Calu3 (cell line): ENCODE results near the gene CPEB3. TPM values are rescaled to one million over a fixed set of nuclear protein-coding genes. Genes with fewer than 3 reads are reported as not detected.

Experiments
- BruUV-seq: library from RNA; stranded (reverse); fragments of 400-500 nt; replicated peaks from 2 replicates; lab custom pipeline; 2021; lab: Mats Ljungman, UMichigan
- CTCF ChIA-PET: fragments of 300-600 bp; sonication (Branson Sonifier 250); formaldehyde crosslinking; loops from one replicate; lab custom pipeline; 2022; ENCODE audit warnings: antibody characterized with exemption; lab: Charles Lee
- DNase-seq: peaks from one replicate; pipeline ENCODE4 v3.0.0; 2022
- H3K27ac Mint-ChIP-seq: one replicate; pipeline ENCODE4 v1.8.0; 2022; ENCODE audit warnings: mixed read lengths; ENCODE audit not compliant: unreplicated experiment
- H3K27me3 Mint-ChIP-seq: one replicate; pipeline ENCODE4 v1.8.0; 2022; ENCODE audit warnings: mixed read lengths; ENCODE audit not compliant: unreplicated experiment
- H3K36me3 Mint-ChIP-seq: one replicate; pipeline ENCODE4 v1.8.0; 2022; ENCODE audit warnings: mild to moderate bottlenecking, moderate library complexity, mixed read lengths; ENCODE audit not compliant: insufficient read depth, unreplicated experiment
- H3K4me1 Mint-ChIP-seq: one replicate; pipeline ENCODE4 v1.8.0; 2022; ENCODE audit warnings: mild to moderate bottlenecking, low read depth, mixed read lengths; ENCODE audit not compliant: unreplicated experiment
- H3K4me3 Mint-ChIP-seq: one replicate; pipeline ENCODE4 v1.8.0; 2022; ENCODE audit warnings: mild to moderate bottlenecking, low read depth, moderate library complexity, mixed read lengths; ENCODE audit not compliant: unreplicated experiment
- H3K9me3 Mint-ChIP-seq: one replicate; pipeline ENCODE4 v1.8.0; 2022; ENCODE audit warnings: low read depth, mixed read lengths; ENCODE audit not compliant: unreplicated experiment
- CTCF ChIP-seq: fragments of 200-600 bp; IDR thresholded peaks from one replicate; pipeline ENCODE4 v1.8.0; 2022; ENCODE audit warnings: antibody characterized with exemption; ENCODE audit not compliant: unreplicated experiment
- intact Hi-C: fragments of 100-400 bp; cut with micrococcal nuclease; formaldehyde crosslinking; loops from one replicate; pipeline ENCODE4 v1.10.0; 2022; ENCODE audit not compliant: unreplicated experiment
- total RNA-seq: library from RNA; stranded (reverse); gene quantifications from 2 replicates; pipeline ENCODE4 v1.2.3, GENCODE V29; 2022

Gene CPEB3
- total RNA-seq, 1 experiment from 2014 or later: 2.8 TPM

GRCh38 chr10:92202536-92202935, 88.3 kb downstream of the CPEB3 start:
- intact Hi-C loops: no loop called here
- TF ChIP-seq CTCF: no peak
- no peaks in the 10 kb centered on the region for H3K36me3 Mint-ChIP-seq
- CTCF ChIA-PET: interaction anchor here (0.7 kb wide), 1 partner anchor 115 kb away, joined by 3 read pairs; no protein-coding TSS in a partner anchor
- no peaks in the 10 kb centered on the region for H3K9me3 Mint-ChIP-seq
- H3K27me3 Mint-ChIP-seq: no peaks in the 10 kb centered on the region
- DNase-seq: no peak
- H3K27ac Mint-ChIP-seq: no peak overlapping the region
- no peaks in the 10 kb centered on the region for H3K4me1 Mint-ChIP-seq
- no TSS peak for BruUV-seq
- no peak overlapping the region for H3K4me3 Mint-ChIP-seq

DNA sequence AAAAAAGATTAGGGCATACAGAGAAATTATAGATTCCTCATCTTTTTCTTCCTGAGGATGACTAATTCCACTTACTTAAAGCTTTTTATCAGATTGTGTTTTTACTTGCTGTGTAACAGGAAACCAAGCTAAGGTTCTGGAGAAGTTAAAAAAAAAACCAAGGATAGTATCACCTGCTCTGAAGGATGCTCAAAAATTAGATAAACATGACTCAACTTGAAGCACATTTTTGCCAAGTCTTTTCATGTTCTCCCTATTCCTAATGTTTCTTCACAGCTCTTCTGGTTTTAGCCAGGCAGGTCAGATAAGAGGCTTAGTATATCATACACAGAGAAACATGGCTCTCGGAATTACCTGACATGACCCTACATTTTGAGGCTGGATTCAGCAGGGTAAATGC, 90.3 kb downstream of the CPEB3 start:
- H3K4me1 Mint-ChIP-seq: no peaks in the 10 kb centered on the region
- no peaks in the 10 kb centered on the region for H3K36me3 Mint-ChIP-seq
- no peaks in the 10 kb centered on the region for H3K9me3 Mint-ChIP-seq
- no peaks in the 10 kb centered on the region for H3K27me3 Mint-ChIP-seq
- H3K4me3 Mint-ChIP-seq: no peak overlapping the region
- intact Hi-C loops: no loop called here
- CTCF ChIA-PET: interaction anchor here (0.7 kb wide), 1 partner anchor 91 kb away, joined by 3 read pairs; no protein-coding TSS in a partner anchor
- BruUV-seq: no TSS peak
- no peak for TF ChIP-seq CTCF
- H3K27ac Mint-ChIP-seq: no peak overlapping the region
- no peak for DNase-seq

DNA sequence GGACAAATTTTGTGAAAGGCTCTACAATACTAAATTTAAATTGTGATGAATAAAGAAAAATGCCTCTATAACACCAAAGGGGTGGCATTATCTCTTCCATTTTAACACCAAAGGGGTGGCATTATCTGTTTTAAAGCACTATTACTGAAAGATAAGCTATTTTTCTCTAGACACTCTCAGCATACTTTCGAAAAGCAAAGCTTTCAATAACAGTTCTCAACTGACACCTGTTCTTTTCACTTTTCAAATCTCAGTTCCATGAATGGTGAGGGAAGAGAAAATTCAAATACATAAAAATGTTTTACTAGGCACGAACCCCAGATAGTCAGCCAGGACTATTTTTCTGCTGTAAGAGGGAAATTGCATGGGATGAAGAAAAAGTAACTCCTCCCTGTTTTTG, 103.8 kb downstream of the CPEB3 start:
- Mint-ChIP-seq H3K27ac (no peak overlapping the region), H3K36me3 (no peaks in the 10 kb centered on the region), H3K4me1 (no peaks in the 10 kb centered on the region), H3K27me3 (no peaks in the 10 kb centered on the region), H3K4me3 (no peak overlapping the region), H3K9me3 (no peaks in the 10 kb centered on the region)
- no peak for DNase-seq
- BruUV-seq: no TSS peak
- CTCF ChIA-PET: no interaction called here
- no peak for TF ChIP-seq CTCF
- intact Hi-C loops: no loop called here

DNA sequence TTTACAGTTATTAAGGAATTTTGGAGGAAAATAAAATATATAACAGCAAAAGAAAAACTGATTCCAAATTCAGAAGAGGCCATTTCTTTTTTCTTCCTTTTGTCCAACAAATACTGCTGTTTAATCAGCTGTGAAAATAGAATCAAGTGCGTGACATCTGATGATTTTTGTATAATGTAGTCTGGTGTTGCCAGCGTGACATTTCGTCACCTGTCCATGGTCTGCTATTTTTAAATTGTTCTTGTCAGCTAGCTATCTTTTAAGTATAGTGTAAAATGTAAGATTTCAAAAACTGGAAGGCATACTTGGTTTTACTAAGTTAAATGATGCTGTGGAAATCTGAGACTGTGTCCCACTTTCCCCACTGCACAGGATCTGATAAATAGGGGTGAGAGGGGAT, 105.9 kb downstream of the CPEB3 start:
- intact Hi-C loops: no loop called here
- H3K4me1 Mint-ChIP-seq: no peaks in the 10 kb centered on the region
- BruUV-seq: no TSS peak
- CTCF ChIA-PET: no interaction called here
- no peak for TF ChIP-seq CTCF
- no peaks in the 10 kb centered on the region for H3K27me3 Mint-ChIP-seq
- DNase-seq: no peak
- H3K4me3 Mint-ChIP-seq: no peak overlapping the region
- H3K36me3 Mint-ChIP-seq: no peaks in the 10 kb centered on the region
- H3K9me3 Mint-ChIP-seq: no peaks in the 10 kb centered on the region
- no peak overlapping the region for H3K27ac Mint-ChIP-seq
